HepG2 (cell line): ENCODE measurements around the gene MTSS2. TPM values are rescaled to one million over a fixed set of nuclear protein-coding genes. Genes with fewer than 3 reads are reported as not detected.

Experiments
- ASH2L ChIP-seq: fragments of 300-600, 200-600 bp; sonication (generic); IDR thresholded peaks from 2 replicates; pipeline ENCODE4 v1.7.0; 2017; ENCODE audit warnings: low read depth, mild to moderate bottlenecking, moderate library complexity, mixed read lengths, low read length; ENCODE audit not compliant: insufficient read length
- DPF2 ChIP-seq: sonication (generic); formaldehyde crosslinking; IDR thresholded peaks from 2 replicates; pipeline ENCODE4 v1.4.0; 2020; ENCODE audit warnings: mild to moderate bottlenecking, low read depth, missing genetic modification reagents, borderline replicate concordance
- KLF16 ChIP-seq, 2 experiments: sonication (generic) in 1 of 2; formaldehyde crosslinking in 1 of 2; IDR thresholded peaks; 2 replicates each; pipeline versions ENCODE4 v1.6.1 to v1.8.0; 2016 to 2023; ENCODE audit warnings: missing genetic modification reagents in 2 of 2, missing compliant biosample characterization in 1 of 2
- MTA1 ChIP-seq: sonication (generic); formaldehyde crosslinking; IDR thresholded peaks from 2 replicates; pipeline ENCODE4 v1.4.0; 2020; ENCODE audit warnings: missing genetic modification reagents, mild to moderate bottlenecking, borderline replicate concordance
- MYNN ChIP-seq: sonication (generic); formaldehyde crosslinking; IDR thresholded peaks from 2 replicates; pipeline ENCODE4 v1.4.0; 2020; ENCODE audit warnings: mild to moderate bottlenecking, low read depth, missing genetic modification reagents
- NCOA2 ChIP-seq: sonication (generic); formaldehyde crosslinking; IDR thresholded peaks from 2 replicates; pipeline ENCODE4 v1.8.0; 2022; ENCODE audit warnings: inconsistent platforms
- RARG ChIP-seq: sonication (generic); formaldehyde crosslinking; IDR thresholded peaks from 2 replicates; pipeline ENCODE4 v1.4.0; 2020; ENCODE audit warnings: low read depth, mild to moderate bottlenecking, missing genetic modification reagents
- RBM39 ChIP-seq: fragments of 200-400 bp; formaldehyde crosslinking; IDR thresholded peaks from one replicate; pipeline ENCODE4 v1.6.1; 2018; ENCODE audit warnings: antibody characterized with exemption, mild to moderate bottlenecking, low read depth, low read length; ENCODE audit not compliant: poor library complexity, severe bottlenecking
- RNF2 ChIP-seq: fragments of 450-650 bp; conservative IDR thresholded peaks from 2 replicates; pipeline ENCODE4 v1.6.1; 2016; ENCODE audit warnings: low read depth
- TRIM24 ChIP-seq: sonication (generic); formaldehyde crosslinking; IDR thresholded peaks from 2 replicates; pipeline ENCODE4 v1.8.0; 2022; ENCODE audit warnings: mild to moderate bottlenecking, missing genetic modification reagents
- U2AF2 ChIP-seq: fragments of 200-400 bp; formaldehyde crosslinking; IDR thresholded peaks from 2 replicates; pipeline ENCODE4 v1.6.1; 2017; ENCODE audit warnings: low read depth, mild to moderate bottlenecking, low read length
- ZBTB37 ChIP-seq: sonication (generic); formaldehyde crosslinking; IDR thresholded peaks from 2 replicates; pipeline ENCODE4 v1.4.0; 2020; ENCODE audit warnings: mild to moderate bottlenecking, missing genetic modification reagents
- ZMAT3 ChIP-seq: sonication (generic); formaldehyde crosslinking; conservative IDR thresholded peaks from 2 replicates; pipeline ENCODE4 v1.7.0; 2021; ENCODE audit warnings: missing genetic modification reagents
- ZNF138 ChIP-seq: sonication (generic); formaldehyde crosslinking; IDR thresholded peaks from 2 replicates; pipeline ENCODE4 v1.5.0; 2020; ENCODE audit warnings: mild to moderate bottlenecking, low read depth, missing genetic modification reagents
- ZNF224 ChIP-seq: sonication (generic); formaldehyde crosslinking; IDR thresholded peaks from 2 replicates; pipeline ENCODE4 v1.5.0; 2020; ENCODE audit warnings: mild to moderate bottlenecking, missing genetic modification reagents
- ZNF230 ChIP-seq: sonication (generic); formaldehyde crosslinking; IDR thresholded peaks from 2 replicates; pipeline ENCODE4 v1.4.0; 2020; ENCODE audit warnings: mild to moderate bottlenecking, missing genetic modification reagents
- ZNF24 ChIP-seq: fragments of 450-650 bp; IDR thresholded peaks from 2 replicates; pipeline ENCODE4 v1.6.1; 2017; ENCODE audit warnings: antibody characterized with exemption, mild to moderate bottlenecking
- ZNF276 ChIP-seq: sonication (generic); formaldehyde crosslinking; IDR thresholded peaks from 2 replicates; pipeline ENCODE4 v1.4.0; 2020; ENCODE audit warnings: mild to moderate bottlenecking, low read depth, missing genetic modification reagents
- ZNF609 ChIP-seq: sonication (generic); formaldehyde crosslinking; IDR thresholded peaks from 2 replicates; pipeline ENCODE4 v1.4.0; 2020; ENCODE audit warnings: mild to moderate bottlenecking, missing genetic modification reagents, borderline replicate concordance
- ZNF709 ChIP-seq: sonication (generic); formaldehyde crosslinking; IDR thresholded peaks from 2 replicates; pipeline ENCODE4 v1.5.0; 2020; ENCODE audit warnings: mild to moderate bottlenecking, missing genetic modification reagents
- ZNF720 ChIP-seq: sonication (generic); formaldehyde crosslinking; IDR thresholded peaks from 2 replicates; pipeline ENCODE4 v1.4.0; 2020; ENCODE audit warnings: missing genetic modification reagents
- polyA plus RNA-seq, 8 experiments: library from polyadenylated mRNA; depleted of rRNA in 3 of 8; stranded (reverse) in 7 of 8; unstranded in 1 of 8; fragments of >200 nt; fragmentation: Illumina TruSeq in 4 of 8; extraction: Trizol in 4 of 8; gene quantifications; 2 replicates each; pipeline versions ENCODE4 v1.2.1 to v1.2.3, GENCODE V29; 2011 to 2016; ENCODE audit warnings: low read depth in 4 of 8, missing spikeins in 1 of 8, mixed read lengths in 1 of 8; ENCODE audit not compliant: insufficient read depth in 1 of 8
- total RNA-seq, 5 experiments: library from RNA; depleted of rRNA; stranded (reverse); fragments of >200 nt; fragmentation: Illumina TruSeq; extraction: Trizol; gene quantifications; 2 replicates each; pipeline ENCODE4 v1.2.3, GENCODE V29; 2016; ENCODE audit warnings: low read depth in 1 of 5

The MTSS2 gene
- total and polyA plus RNA-seq, 2 of the 13 experiments (the other 11 are each of a cell fraction or from before 2014, with no cell fraction given) = 132 to 242 TPM

GRCh38 chr16:70656065-70656711 lies 29.7 kb downstream of the MTSS2 start (continued):
- TF ChIP-seq ASH2L (peak; percentile 18), RARG (CRISPR knock-in tag) (no peak), ZNF224 (0 out of 2 replicates have a peak, but pooled peaks have one; percentile 61), RNF2 (no peak), ZNF709 (CRISPR knock-in tag) (0 out of 2 replicates have a peak, but pooled peaks have one; percentile 14), TRIM24 (CRISPR knock-in tag) (no peak), ZMAT3 (CRISPR knock-in tag) (0 out of 2 replicates have a peak, but pooled peaks have one; percentile 3), ZNF230 (0 out of 2 replicates have a peak, but pooled peaks have one; percentile 71), NCOA2 (no peak), ZNF138 (CRISPR knock-in tag) (0 out of 2 replicates have a peak, but pooled peaks have one; percentile 10), U2AF2 (0 out of 2 replicates have a peak, but pooled peaks have one; percentile 18), ZBTB37 (no peak), ZNF276 (no peak), ZNF720 (CRISPR knock-in tag) (no peak), KLF16 (CRISPR knock-in tag; IDR thresholded peaks at IDR 0.05) (no peak), MYNN (CRISPR knock-in tag) (no peak), MTA1 (CRISPR knock-in tag) (no peak), ZNF609 (no peak), RBM39 (peak; percentile 7), ZNF24 (no peak), DPF2 (CRISPR knock-in tag) (peak; percentile 39; the same call in 1 of the 2 replicates)
